Measurements from ENCODE around the gene HIVEP3. TPM values are rescaled to one million over a fixed set of nuclear protein-coding genes. Genes with fewer than 3 reads are reported as not detected.
A peak's percentile ranks its signal among the peaks of the same experiment; 100 is the strongest.

HIVEP3 gene
- polyA plus RNA-seq, 10 donors = 1.9 to 3.8 (median 2.7) TPM

DNA sequence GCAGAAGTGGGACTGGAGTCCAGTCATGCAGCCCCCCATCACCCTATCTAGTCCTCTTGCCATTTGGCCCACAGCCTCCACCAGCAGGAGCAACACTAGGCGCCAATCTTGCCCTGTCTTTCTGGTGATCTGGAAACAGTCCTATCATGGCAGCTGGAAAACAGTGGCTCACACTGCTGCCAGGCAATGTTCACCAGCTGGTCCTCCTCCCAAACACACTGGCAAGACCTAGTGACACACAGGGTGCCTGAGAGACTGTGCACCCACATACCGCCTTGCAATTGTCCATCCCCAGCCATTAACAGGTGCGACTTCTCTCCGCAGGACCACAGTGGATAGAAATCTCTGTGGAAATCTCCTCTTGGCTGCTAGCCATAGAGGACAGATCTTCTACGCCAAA is 105.5 kb downstream of the HIVEP3 start:
- DNase-seq = no peak

DNA sequence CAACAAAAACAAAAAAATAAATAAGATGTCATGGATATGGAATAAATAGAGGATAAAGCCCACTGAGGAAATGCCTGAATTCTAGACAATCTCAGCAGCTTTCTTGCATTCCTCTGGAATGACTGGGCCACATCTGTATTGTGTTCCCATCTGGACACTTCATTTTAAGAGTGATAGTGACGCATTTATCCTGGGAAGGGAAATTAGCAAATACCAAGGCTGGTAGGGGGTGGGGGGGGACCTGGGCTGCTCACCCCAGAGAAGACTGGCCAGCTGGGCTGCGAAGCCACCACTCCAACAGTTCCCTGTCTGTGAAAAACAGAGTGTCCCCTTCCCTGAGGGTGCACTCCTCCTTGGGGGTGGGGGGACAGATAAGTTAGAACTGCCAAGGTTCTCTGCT is 106.3 kb downstream of the HIVEP3 start:
- peak in 2 of 3 donors; percentile 36 to 81 for DNase-seq

DNA sequence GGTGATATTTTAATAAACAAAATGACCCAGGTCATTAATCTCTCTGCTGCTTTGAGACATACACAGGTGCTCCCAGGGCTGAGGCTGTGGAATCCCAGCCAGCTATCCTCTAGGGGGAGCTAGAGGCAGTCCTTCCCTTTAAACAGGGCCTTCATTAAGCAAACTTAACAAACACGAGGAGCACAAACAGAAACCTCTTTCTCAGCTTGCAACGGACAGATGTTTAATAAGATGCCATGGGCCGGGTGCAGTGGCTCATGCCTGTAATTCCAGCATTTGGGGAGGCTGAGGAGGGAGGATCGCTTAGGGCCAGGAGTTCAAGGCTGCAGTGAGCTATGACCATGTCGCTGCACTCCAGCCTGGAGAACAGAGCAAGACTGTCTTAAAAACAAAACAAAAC is 106.7 kb downstream of the HIVEP3 start:
- DNase-seq = peak in 2 of 3 donors; percentile 33 to 36

DNA sequence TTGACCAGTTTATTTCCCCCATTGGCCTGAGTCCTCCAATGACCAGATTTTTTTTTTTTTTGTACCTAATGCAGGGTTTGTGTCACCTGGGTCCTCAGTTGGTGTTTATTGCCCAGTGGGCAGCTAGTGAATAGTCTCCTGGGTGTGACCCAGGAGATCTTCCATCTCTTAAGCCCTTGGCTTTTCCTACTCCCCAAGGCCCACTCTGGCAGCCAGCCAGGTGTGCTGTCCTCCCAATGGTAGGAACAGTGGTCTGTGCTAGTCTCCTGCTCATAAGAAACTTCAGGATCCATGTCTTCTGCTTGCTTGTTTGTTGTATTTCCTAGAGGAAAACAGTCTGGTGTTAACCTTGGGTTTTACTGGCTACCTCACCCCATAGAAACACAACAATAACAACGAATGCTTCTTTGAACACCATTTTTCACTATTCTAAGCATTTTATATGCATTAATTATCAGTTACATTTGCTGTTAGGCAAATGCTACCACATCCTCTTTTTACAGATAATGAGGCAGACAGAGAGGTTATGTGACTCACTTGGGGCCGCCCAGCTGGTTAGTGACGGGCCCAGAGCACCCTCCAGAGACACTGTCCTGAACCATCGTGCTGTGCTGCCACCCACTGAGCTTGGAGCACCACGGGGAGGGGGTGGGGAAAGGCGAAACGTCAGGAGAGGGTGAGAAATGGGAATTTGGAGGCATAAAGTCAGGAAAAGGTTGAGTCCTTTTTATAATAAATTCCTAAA is 107.5 kb downstream of the HIVEP3 start:
- DNase-seq = no peak

DNA sequence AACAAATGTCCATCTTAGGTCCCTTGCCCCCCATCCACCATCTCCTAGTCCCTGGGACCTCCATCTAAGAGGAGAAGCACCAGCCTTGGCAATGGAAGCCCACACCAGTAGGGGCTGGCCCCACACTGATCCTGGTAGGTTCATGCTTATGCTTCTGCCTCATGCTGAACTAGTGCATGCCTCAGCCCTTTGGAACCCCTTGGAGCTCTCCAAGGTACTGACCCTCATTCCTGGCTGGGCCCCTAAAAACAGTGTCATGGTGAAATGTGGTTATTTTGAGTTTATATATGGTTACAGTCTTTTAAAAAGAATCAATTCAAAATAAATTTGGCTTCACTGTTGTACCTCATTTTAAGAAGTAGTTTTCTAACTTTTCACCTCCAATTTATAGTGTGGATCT is 108.3 kb downstream of the HIVEP3 start:
- peak; percentile 35 to 70 (median 47) for DNase-seq

DNA sequence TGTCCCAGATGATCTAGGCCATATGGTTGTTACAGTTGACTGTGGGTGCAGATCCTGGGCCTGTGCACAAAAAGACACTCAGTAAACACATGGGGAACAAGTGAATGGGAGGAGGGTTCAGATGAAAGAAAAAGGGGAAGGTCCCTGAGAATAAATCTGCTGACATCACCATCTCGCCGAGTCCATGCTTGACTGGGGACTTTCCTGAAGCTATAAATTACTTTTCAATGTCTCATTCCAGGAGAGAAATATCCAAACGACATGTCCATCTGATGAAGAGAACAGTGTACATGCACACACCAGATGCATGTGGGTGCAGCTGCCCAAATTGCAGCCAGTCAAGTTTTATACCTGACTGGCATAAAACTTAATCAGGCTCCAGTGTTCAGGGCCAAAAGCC is 109.0 kb downstream of the HIVEP3 start:
- DNase-seq = no peak

DNA sequence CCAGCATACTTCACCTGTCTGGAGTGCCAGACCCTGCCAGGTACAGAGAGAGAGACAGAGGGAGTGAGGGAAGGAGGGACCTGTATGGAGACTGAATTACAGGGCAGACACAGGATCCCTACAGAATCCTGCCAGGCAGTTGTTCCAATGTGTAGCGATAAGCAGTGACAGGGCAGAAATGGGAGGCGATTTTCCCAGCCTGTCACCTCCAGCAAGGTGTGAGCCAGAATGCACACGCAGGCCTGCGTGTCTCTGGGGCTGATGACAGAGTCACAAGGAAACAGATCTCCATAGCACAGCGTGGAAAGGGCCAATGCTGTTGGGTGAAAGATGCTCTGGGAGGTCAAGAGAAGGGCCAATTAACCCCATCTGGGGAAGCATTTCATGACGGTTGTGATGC is 111.3 kb downstream of the HIVEP3 start:
- no peak for DNase-seq

DNA sequence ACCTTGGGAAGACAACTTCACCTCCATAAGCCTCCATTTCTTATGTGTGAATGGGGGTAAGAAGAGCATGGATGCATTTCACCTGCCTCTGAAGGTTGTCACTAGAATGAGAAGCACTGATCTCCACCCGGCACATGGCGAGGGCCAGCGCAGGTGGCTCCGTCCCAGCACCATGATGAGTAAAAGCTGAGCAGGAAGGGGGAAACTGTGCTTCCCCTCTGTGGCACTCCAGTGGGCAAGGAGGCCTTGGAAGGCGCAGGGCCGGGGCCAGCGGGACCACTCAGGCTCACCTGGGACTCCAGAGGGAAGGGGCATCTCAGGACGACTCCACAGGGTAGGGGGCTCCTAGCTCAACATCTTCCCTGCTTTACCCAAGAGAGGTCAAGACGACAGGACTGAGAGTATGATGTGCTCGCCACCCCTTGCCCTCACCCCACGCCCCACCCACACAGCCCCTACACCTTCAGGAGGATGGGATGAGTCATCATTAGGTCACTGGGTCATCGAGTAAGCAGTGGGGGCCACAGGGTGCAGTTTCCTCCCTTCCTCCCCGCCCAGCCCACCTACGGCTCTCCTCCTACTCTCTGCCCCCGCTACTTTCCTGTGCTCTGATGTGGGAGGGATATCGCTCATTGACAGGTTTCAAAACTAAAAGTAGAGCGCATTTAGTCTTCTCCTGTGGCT is 112.1 kb downstream of the HIVEP3 start:
- DNase-seq = no peak

DNA sequence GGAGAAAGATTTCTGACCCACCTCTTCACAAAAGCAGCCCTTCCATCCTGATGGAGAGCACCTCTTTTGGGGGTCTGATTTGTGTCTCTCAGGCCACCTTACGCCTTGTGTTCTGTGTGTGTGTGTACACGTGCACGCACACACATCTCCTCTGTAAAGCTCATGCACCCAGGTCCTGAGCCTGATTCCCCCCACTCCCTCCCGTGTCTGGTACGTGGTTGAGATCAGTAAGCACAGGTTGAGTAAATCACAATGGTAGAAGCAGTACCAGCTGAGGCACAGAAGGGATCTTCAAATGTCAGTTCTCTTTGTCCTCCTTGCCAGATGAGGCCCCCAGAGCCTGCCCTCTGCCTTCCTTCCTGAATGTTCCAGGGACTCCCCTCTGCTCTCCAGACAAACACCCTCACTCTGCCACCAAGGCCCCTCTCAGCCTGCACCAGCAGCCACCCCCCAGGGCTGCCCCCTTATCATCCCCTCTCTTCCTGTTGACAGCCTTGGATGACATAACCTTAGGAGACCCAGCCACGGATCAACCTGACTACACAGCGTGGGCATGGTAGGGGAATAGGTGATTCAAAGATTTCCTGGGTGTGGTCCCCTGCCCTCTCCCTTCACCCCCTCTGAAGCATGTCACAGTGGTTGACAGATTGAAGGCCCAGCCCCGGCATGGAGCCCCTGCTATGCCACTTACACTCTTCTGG is 112.8 kb downstream of the HIVEP3 start:
- no peak for DNase-seq

DNA sequence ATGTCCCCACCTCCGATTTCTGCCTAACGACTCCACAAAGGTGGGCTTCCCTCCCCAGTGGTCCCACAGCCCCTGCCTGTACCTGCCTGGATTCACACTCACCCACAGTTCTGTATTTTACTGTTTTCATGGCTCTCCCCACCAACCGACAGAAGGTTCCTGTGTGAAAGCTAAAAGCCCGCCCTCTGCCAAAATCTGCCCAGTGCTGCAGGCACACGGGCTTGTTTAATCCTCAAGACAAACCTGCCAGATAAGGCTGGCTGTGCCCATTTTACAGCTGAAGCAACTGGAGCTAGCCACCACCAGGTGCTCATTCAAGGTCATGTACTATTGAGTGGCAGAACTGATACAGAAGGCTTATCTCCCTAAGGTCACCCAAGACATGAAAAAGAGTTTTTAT is 114.5 kb downstream of the HIVEP3 start:
- no peak for DNase-seq

DNA sequence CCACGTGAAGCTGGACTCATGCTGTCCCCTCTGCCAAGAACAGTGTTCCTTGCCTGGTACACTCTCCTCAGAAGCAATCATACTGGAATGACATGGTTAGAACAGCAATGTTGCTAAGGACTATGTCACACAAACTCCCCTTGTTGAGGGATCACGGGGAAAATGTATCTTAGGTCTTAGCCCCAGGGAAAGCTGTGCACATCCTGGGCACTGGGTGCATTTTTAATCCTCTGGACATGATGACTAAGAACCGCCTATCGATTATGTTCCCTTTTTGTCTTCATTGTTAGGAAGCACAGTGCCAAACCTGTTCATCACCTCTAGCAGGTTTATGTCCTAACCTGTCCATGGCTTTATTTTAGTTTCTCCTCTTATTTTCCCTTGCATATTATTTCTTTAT is 115.1 kb downstream of the HIVEP3 start:
- no peak for DNase-seq

DNA sequence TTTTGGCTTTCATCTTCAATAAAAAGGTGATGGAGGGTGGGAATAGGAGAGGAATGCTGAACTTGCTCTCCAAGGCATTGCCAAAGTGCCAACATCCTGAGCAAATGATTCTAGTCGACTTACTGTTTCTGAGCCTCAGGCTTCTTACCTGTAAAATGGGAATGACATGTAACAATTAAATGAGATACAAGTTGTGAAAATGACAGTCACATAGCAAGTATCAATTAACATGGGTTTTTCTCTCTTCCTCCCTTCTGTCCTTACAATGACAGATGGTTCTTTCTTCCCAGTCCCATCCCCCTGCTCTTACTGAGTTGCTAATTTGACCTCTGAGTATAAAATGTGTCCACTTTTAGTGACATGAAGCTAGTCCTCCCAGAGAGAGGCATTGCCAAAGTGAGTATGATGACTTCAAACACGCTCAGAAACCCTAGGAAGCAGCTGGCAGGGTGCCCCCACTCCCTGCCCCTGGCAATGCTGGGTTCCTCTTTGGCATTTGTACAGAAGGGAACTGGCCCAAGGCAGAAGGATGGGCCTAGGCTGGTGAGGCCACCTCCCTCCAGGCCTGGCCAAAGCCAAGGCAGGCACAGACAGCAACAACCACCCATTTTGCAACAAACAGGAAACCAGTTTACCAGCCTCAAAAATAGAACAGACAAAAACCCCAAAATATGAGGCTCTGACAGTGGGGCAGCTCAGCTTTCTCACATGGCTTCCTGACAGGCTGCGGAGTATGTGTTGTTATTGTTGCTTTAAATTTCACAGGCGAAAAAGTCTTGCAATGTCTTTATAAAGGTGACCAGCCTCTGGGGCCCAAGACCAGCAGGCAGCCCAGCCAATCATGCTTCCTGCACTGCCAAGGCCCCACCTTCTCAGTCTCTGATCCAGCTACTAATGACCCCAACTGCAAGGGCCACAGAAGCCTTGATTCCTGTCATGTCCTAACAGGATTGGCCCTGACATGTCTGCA is 115.9 kb downstream of the HIVEP3 start:
- peak in 1 of 3 donors; percentile 40 for DNase-seq

DNA sequence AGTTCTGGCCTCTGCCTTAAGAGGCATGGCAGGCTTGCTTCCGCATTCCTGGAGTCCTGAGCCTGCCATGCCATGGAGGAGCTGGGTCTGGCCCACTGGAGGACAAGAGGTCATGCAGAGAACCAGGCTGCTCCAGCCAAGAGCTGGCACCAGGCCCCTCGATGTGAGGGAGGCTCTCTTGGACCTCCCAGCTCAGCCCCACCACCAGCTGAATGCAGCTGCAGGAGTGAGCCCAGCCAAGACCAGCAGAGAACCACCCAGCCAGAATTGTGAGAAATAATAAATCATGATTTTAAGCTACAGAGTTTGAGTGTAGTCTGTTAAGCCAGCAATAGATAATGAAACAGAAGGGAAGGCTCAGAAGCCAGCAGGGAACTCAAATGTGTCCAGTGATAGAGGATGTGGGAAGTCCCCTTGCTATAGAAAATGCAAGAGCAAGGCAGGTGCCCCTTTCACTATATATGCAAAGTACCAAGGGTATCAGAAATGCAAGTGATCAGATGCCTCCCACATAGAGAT is 118.4 kb downstream of the HIVEP3 start:
- DNase-seq = peak in 1 of 3 donors; percentile 44

DNA sequence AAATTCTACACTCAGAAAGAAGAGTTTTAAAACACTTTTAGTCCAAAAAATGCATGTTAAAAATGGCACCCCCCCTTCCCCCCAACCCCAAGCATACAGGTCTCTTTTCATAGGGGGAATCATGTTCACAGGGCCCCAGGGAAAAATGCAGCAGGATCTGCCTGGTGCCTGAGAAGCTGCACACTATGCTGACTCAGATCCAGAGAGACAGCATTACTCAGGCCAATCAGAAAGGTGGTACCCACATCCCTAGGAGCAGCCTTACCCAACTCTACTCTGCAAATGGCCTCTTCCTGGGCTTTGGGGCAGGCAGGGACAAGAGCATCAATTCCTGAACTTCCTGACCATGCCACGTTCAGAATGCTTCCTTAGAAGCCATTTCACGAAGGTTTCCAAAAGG is 119.0 kb downstream of the HIVEP3 start:
- DNase-seq = no peak

DNA sequence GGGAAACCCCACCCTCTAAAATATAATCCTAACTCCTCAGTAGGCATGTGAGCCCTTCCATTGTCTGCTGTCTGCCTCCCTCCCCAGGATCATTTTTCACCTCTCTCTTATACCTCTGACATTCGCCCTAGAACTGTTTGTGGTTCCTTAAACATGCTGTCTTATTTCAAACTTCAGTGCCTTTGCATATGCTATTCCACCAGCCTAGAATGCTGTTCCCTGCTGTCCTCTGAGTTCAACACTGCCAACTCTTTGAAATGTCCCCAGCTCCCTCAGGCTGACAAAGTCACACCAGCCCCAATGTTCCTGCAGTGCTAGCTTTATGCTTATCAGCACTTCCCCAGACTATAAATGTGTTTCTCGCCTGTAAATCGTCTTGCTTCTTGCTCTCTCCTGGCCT is 119.5 kb downstream of the HIVEP3 start:
- no peak for DNase-seq

DNA sequence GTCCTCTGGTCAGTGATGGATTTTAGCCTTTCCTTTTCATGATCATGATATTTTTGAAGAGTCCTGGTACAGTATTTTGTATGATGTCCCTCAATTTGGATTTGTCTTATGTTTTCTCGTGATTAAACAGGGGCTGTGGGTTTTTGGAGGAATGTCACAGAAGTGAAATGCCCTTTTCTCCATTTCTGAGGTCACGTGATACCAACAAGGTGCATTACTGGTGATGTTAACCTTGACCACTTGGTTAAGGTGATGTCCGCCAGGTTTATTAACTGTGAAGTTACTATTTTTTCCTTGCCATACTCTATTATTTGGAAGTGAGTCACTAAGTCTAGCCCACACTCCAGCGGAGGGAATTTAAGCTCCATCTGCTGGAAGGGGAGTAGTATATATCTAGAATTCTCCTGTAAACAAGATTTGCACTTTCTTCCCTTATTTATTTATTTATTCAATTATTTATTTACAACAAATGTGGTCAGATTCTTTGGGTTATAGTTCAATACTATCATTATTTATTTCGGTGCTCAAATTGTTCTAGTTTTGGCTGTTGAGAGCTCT is 123.4 kb downstream of the HIVEP3 start:
- DNase-seq = no peak

DNA sequence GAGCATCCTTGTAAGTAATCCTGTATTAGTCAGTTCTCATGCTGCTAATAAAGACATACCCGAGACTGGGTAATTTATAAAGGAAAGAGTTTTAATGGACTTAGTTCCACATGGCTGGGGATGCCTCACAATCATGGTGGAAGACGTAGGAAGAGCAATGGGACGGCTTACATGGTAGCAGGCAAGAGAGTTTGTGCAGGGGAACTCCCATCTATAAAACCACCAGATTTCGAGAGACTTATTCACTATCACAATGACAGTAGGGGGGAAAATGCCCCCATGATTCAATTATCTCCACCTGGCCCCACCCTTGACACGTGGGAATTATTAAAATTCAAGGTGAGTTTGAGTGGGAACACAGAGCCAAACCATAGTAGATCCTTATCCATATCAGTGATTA is 124.7 kb downstream of the HIVEP3 start:
- DNase-seq = no peak

DNA sequence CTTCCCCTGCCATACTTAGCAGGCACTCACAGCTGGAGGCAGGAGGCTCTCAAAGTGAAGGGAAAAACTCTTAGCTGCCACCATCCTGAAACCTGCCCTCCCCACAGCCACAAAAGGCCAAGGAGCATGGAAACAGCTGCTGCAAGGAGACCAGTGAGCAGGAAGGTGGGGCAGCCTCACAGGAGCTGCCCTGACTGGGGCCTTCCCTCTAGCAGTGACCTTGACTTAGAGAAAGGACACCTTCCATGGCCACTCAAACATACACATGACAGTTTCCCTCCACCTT is 126.3 kb downstream of the HIVEP3 start:
- no peak for DNase-seq

DNA sequence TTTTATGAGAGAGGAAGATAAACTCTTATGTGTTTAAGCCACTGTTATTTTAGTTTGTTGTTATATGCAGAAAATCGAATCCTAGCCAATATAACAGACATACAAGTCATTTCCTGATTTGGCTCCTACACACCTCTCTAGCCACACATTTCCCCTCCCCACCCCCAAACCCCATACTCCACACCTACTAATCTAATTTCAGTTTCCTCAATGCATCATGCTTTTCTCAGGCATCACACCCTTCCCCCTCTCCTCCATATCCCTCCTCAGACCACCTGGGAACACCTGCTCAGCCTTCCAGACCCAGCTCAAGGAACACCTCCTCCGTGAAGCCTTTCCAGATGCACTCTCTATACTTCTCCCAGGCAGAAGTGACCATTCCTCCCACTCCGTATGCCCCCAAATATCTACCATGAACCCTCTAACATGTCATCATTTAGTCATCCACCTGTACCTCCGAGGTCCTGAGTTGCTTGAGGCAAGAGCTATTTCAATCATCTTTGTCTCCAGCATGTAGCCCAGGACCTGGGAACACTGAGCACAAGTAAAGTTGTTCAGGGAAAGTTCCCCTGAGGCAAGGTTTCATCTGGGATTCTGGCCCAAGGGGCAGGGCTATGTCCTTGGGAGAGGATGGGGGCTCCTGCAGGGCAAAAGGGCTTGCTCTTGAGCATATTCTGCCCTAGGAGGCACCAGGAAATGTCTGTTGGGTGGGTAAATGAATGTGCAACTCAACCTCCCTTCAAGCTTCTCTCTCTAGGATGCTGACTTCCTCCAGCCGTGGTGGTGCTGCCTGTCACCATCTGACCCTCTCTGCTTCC is 126.8 kb downstream of the HIVEP3 start:
- DNase-seq = no peak

DNA sequence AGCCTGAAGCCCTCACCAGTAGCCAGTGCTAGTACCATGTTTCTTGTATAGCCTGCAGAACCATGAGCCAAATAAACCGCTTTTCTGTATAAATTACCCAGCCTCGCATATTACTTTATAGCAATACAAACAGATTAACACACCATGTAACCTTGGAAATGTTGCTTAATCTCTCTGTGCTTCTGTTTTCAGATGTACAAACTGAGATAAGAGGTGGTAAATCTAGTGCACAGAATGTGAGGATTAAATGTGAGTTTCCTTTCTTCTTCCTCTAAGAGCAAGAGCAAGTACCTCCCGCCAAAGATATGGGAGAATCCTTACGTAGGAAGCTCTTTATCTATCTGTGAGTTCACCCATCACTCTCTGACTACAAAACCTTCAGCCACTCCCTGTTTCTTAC is 128.4 kb downstream of the HIVEP3 start:
- DNase-seq = no peak

All from muscle of back (tissue), 11 donors.